Measurements from ENCODE around the gene CREB3L1.
A peak's percentile ranks its signal among the peaks of the same experiment; 100 is the strongest.

CREB3L1 gene

GRCh38 chr11:46277622-46278386 is at the start of gene CREB3L1:
Gene CREB3L1, plus strand, starts transcription at chr11:46277662. Its CDS starts 450 bp downstream, at chr11:46278112.
- DNase-seq: peak; percentile 69

- DNase-seq: no peak
Observed at GRCh38 chr11:46229230-46229629, 48.2 kb upstream of the CREB3L1 start.

DNA sequence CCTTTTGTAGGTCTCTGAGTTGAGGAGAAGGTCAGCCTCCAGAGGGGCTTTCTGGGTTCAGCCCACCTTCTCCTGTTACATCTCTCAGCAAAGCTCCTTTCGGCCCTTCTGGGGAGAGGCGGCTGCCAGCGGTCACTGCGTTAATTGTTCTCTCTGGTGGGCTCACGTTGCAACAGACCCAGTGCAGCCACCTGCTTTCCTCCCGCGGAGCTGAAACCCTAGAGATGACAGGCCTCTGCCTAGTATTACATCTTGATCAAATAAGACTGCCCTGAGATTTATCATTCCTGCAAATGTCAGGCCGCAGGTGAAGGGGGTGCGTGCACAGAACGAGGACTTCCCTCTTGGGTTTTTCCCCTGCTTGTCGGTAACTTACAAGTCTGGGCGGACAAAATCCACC is 43.2 kb upstream of the CREB3L1 start:
- peak; percentile 39 for DNase-seq

DNA sequence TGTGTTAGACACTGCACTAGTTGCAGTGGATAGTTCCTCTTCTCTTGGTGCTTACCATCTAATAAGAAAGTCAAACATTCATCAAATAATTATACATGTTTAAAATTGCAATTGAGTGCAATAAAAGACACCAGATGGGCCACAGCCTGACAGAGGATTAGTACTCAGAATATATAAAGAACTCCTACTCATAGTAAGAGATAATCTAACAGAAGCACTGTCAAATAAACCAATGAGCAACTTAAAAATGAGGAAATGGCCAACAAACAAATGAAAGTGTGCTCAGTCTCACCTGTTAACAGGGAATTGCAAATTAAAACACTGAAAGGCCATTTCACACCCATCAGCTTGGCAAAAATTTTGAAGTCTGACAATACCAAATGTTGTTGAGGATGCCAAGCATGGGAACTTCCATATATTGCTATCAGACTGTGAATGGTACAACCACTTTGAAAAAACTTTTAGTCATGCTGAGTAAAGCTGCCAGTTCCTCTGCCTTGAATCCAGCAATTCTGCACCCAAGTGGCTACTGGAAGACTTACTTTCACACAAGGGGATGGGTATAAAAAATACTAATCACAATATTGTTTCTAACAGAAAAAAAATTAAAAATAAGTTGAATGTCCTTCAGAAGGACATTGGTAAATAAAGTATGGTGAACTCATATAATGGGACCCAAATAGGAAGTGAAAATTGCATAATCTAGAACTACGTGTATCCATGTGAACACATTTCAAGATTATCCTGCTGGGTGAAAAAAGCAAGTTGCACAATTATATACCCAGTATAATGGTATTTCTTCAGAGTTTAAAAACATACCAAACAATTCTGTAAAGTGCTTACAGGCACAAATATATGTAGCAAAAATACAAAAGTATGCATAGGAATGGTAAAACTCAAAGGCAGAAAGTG is 41.4 kb upstream of the CREB3L1 start:
- DNase-seq: peak; percentile 1

DNA sequence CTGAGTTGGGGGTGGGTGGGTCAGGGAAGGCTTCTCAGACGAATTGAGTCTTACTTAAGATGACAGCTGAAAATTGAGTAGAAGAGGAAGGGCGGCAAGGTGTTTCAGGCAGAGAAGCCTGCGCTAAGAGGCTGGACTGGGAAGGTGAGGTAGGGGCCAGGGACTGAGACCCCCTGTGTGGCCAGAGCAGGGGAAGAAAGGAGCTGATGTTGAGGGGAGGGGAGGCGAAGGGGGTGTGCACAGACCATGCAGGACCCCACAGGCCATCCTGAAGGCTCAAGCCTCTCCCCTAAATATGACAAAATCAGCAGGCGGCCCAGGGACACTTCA is 40.6 kb upstream of the CREB3L1 start:
- no peak for DNase-seq

DNA sequence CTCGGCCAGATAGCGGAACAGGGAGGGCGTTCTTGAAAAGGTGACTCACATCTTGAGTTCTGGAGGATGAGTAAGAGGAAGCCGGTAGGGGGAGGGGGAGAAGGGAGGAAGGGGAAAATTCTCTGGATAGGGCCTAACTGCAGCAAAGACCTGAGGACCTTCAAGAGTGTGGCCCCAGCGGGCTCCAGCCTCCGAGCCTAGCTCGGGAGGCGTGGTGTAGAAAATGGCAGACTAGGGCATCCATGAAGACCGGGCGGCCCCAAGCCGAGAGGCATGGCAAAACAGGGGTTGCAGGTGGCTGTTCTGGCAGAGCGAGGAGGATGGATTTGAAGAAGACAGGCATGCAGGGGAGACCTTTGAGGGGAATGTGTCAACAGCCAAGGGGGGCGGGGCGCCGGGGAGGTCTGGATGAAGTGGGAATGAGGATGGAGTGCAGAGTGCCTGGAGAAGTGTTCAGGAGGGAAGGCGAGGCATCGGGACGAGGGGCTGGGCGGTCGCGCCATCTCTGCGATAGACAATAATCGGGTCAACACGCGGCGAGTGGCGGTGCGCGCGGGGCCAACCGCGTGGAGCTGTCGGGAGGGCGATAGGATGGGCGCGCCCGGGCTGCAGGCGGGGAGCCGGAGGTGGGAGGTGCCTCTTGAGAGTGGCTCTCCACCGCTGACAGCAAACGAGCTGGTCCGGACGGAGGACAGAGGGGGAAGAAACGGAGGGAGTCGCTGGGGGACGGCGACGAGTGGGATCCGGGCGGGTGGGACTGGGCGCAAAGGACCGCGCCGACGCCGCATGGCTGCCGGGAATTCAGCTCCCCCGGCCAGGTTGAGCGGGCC is 40.0 kb upstream of the CREB3L1 start:
- DNase-seq: peak; percentile 75

GRCh38 chr11:46238078-46238966 is 39.1 kb upstream of the CREB3L1 start:
- peak; percentile 84 for DNase-seq

DNA sequence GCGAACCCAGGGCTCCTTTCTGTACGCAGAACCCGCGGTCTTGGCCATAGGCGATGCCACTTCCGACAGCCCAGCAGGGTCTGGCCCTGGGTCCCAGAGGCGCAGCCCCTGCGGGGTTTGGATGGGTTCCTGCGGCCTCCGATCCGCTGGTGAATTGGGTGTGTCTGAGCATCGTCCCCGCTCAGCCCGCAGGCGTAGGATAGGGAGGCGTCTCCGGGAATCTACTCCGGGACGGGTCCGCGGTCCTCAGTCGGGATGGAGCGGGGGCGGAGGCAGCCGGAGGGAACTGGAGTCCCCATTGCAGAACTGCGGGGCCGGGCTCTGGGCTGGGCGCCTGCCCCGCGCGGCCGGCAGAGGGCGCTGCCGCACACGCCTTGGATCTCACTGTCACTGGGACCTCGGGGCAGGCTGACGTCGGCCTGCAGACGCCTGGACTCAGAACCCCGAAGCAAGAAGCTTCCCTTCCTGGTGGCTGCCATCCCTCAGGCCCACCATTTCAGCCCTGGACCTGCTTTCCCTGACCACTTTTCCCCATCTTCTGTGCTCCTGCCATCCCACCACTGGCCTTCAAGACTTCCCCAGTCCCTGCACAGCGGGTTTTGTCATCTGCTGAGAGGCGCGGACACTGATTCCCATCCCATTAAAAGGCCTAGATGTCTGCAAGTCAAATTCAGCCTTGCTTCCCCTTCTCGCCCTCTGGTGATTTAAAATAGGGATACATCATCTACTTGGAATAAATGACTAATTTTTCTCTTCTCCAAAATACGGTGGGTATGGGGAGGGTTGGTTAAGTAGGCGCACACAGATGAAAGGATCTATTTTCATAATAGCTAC is 38.3 kb upstream of the CREB3L1 start:
- peak; percentile 94 for DNase-seq

DNA sequence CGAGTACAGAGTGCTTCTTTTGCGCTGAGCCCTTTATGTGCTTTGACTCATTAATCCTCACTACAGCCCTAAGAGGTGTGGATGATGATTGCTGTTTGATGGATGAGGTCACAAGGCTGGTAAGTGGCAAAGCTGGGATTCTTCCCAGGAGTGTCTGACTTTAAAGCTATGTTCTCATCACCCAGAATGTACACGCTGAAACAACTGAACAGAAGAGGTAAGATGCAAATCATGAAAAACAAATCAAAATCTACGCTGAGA is 37.7 kb upstream of the CREB3L1 start:
- DNase-seq: peak; percentile 25

- DNase-seq: no peak
Observed at GRCh38 chr11:46240371-46240770, 37.1 kb upstream of the CREB3L1 start.

DNA sequence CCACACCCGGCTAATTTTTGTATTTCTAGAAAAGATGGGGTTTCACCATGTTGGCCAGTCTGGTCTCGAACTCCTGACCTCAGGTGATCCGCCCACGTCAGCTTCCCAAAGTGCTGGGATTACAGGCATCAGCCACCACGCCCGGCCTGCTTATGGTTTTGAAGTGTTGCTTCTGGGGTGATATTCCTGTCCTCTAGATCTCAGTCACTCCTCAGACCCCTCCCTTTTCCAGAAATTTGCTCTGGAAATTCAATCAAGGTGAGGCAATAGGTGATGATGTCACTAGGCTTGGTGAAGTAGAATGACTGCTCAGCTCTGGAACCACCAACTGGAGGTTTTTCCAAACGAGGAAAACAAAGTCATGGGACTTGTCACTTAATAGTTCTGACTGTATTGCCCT is 36.6 kb upstream of the CREB3L1 start:
- DNase-seq: peak; percentile 16

- DNase-seq: no peak
Observed at GRCh38 chr11:46242041-46242951, 35.2 kb upstream of the CREB3L1 start.

- peak; percentile 97 for DNase-seq
Observed at GRCh38 chr11:46242952-46243795, 34.3 kb upstream of the CREB3L1 start.

- no peak for DNase-seq
Observed at GRCh38 chr11:46243796-46244109, 33.7 kb upstream of the CREB3L1 start.

GRCh38 chr11:46246521-46246920 is 30.9 kb upstream of the CREB3L1 start:
- peak; percentile 42 for DNase-seq

- DNase-seq: peak; percentile 68
Observed at GRCh38 chr11:46247090-46247489, 30.4 kb upstream of the CREB3L1 start.

- DNase-seq: no peak
Observed at GRCh38 chr11:46247659-46248058, 29.8 kb upstream of the CREB3L1 start.

DNA sequence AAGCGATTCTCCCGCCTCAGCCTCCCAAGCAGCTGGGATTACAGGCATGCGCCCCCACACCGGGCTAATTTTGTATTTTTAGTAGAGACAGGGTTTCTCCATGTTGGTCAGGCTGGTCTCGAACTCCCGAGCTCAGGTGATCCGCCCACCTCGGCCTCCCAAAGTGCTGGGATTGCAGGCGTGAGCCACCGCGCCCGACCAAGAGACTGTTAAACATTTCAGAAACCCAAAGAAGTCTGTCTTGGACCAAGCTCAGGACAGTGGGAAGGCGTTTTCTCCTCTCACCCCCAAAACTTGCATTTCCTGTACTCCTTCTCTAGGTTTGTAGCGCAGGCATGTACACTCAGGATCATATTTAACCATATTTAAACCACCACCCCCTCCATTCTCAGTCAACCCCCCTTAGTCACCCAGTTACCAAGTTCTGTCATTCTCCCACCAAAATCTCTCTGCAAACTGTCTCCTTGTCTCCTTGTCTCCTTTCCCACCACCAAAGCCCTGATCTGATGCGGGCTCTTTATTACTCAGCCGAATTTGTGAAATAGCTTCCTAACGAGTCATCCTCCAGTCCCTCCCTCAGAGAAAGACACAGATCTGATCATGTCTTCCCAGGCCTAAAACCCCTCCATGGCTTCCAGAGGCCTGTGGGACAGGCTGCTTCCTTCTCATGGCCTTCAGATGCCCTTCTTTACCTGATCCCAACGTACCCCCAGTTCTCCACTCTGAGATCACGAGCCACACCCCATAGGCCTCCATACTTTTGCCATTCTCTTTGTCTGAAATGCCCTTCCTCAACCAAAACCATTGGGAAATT is 29.0 kb upstream of the CREB3L1 start:
- DNase-seq: no peak

Data from right hindlimb (tissue), 1 donor.